Osteocyte (in vitro differentiated cells): ENCODE results near the gene MYZAP. TPM values are rescaled to one million over a fixed set of nuclear protein-coding genes. Genes with fewer than 3 reads are reported as not detected.

Experiments
- DNase-seq: peaks from one replicate; pipeline ENCODE4 v3.0.0; 2021; ENCODE audit warnings: mixed read lengths; ENCODE audit not compliant: unreplicated experiment; ENCODE audit errors: extremely low spot score
- H3K27ac Mint-ChIP-seq: one replicate; pipeline ENCODE4 v1.8.0; 2021; ENCODE audit warnings: mild to moderate bottlenecking, mixed read lengths; ENCODE audit not compliant: unreplicated experiment
- H3K27me3 Mint-ChIP-seq: one replicate; pipeline ENCODE4 v1.8.0; 2021; ENCODE audit warnings: mixed read lengths; ENCODE audit not compliant: unreplicated experiment
- H3K36me3 Mint-ChIP-seq: one replicate; pipeline ENCODE4 v1.8.0; 2021; ENCODE audit warnings: mixed read lengths; ENCODE audit not compliant: unreplicated experiment
- H3K4me1 Mint-ChIP-seq: one replicate; pipeline ENCODE4 v1.8.0; 2021; ENCODE audit warnings: mixed read lengths; ENCODE audit not compliant: unreplicated experiment
- H3K4me3 Mint-ChIP-seq: one replicate; pipeline ENCODE4 v1.8.0; 2021; ENCODE audit warnings: mild to moderate bottlenecking, moderate library complexity, mixed read lengths; ENCODE audit not compliant: unreplicated experiment
- H3K9me3 Mint-ChIP-seq: one replicate; pipeline ENCODE4 v1.8.0; 2021; ENCODE audit warnings: mixed read lengths; ENCODE audit not compliant: unreplicated experiment
- total RNA-seq: library from RNA; stranded (reverse); gene quantifications from 2 replicates; pipeline ENCODE4 v1.2.1, GENCODE V29; 2021
- TF ChIP-seq, protein P1 (sequence below): fragments of 200-600 bp; sonication (generic); IDR thresholded peaks from 2 replicates; pipeline ENCODE4 v1.5.0; 2021; ENCODE audit warnings: antibody characterized with exemption, mild to moderate bottlenecking, moderate library complexity

Gene MYZAP
- total RNA-seq, 1 donor from 2014 or later, result 1.4 TPM

GRCh38 chr15:57639306-57639705 lies 47.6 kb downstream of the MYZAP start:
- Mint-ChIP-seq H3K4me1 (peaks cover 5% of the 10 kb centered on the region), H3K36me3 (no peaks in the 10 kb centered on the region), H3K27ac (no peak overlapping the region), H3K27me3 (peaks cover 25% of the 10 kb centered on the region), H3K4me3 (no peak overlapping the region), H3K9me3 (no peaks in the 10 kb centered on the region)
- no peak for DNase-seq
- TF ChIP-seq, protein P1, sequence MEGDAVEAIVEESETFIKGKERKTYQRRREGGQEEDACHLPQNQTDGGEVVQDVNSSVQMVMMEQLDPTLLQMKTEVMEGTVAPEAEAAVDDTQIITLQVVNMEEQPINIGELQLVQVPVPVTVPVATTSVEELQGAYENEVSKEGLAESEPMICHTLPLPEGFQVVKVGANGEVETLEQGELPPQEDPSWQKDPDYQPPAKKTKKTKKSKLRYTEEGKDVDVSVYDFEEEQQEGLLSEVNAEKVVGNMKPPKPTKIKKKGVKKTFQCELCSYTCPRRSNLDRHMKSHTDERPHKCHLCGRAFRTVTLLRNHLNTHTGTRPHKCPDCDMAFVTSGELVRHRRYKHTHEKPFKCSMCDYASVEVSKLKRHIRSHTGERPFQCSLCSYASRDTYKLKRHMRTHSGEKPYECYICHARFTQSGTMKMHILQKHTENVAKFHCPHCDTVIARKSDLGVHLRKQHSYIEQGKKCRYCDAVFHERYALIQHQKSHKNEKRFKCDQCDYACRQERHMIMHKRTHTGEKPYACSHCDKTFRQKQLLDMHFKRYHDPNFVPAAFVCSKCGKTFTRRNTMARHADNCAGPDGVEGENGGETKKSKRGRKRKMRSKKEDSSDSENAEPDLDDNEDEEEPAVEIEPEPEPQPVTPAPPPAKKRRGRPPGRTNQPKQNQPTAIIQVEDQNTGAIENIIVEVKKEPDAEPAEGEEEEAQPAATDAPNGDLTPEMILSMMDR, result no peak

DNA sequence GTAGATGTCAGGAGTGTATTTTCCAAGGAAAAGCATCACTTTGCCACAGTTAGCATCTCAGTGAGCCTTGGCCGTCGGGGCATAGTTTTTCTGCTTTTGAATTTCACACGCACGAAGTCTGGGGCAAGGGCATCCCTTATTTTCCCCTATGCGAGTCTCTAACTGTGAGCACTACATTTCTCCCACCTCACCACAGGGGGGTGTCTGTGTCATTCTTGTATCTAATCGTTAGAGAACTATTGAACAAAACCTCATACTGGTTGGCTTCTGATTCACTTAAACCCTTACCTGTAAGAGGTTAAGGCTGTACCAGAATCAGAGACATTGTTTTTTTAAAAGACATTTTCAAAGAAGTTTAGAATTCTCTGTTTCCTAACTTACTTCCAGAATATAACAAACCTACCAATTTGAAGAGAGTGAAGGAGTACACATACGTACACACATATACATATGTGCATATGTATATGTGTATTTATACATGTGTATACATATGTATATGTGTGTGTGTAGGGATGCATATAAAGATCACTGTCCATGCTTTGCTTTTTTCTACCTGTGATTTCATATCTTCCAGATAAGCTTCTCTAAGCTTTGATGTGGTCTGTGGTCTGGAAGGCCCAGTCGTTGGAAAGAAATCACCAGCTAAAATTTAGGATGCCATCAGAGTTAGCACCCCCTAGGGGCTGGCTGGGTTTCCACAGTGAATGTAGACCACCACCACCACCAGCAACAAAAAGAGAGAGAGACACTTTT lies 49.4 kb downstream of the MYZAP start:
- H3K27ac Mint-ChIP-seq, result no peak overlapping the region
- DNase-seq, result no peak

DNA sequence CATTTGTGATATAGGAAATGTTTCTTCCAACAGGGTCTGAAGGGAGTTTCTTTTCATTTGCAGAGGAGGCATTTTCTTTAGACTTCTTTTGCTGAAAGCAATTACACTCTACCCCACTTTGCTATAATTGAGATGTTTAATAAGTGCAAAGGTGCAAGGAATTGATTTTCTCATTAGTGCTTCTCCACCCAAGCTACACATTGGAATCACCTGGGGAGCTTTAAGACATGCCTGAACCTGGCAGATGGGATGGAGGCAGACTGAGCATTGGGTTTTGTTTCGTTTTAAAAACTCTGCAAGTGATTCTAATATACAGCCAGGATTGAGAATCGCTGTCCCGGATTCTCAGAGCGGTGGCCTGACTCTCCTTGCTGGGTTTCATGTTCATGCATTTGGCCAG lies 52.1 kb downstream of the MYZAP start:
- Mint-ChIP-seq H3K4me3 (no peak overlapping the region), H3K27me3 (peaks cover 39% of the 10 kb centered on the region), H3K9me3 (no peaks in the 10 kb centered on the region), H3K4me1 (peaks cover 5% of the 10 kb centered on the region), H3K27ac (no peak overlapping the region), H3K36me3 (no peaks in the 10 kb centered on the region)
- TF ChIP-seq, protein P1, result no peak
- no peak for DNase-seq

More for the DNA sequence above, 49.4 kb downstream of the MYZAP start:
- Mint-ChIP-seq H3K4me3 (no peak overlapping the region), H3K36me3 (no peaks in the 10 kb centered on the region), H3K27me3 (peaks cover 37% of the 10 kb centered on the region), H3K4me1 (peaks cover 5% of the 10 kb centered on the region), H3K9me3 (no peaks in the 10 kb centered on the region)
- TF ChIP-seq, protein P1, result peak; percentile 51

DNA sequence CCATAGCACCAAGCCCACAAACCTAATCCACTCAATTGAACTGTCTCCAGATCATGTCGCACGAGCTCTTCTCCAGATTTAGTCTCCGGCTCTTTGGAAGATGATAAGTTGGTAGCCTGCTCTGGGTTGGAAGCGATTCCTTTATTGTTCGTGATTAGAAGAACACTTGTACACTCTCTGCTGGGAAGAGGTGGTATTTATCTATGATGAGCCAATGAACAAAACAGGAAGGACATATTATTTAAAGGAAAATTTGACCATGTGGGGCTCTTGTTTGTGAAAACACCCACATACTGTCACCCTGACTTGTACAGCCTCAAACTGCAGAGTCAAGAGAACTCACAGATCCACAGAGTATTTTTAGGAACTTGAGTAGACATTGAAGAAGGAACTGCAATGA lies 54.4 kb downstream of the MYZAP start:
- Mint-ChIP-seq H3K27ac (no peak overlapping the region), H3K9me3 (no peaks in the 10 kb centered on the region), H3K27me3 (peaks cover 40% of the 10 kb centered on the region), H3K4me1 (peaks cover 5% of the 10 kb centered on the region), H3K36me3 (no peaks in the 10 kb centered on the region), H3K4me3 (no peak overlapping the region)
- TF ChIP-seq, protein P1, result no peak
- DNase-seq, result no peak

- no peak for DNase-seq
- H3K27me3 Mint-ChIP-seq, result peaks cover 37% of the 10 kb centered on the region
- no peak overlapping the region for H3K4me3 Mint-ChIP-seq
- H3K9me3 Mint-ChIP-seq, result no peaks in the 10 kb centered on the region
- H3K27ac Mint-ChIP-seq, result no peak overlapping the region
- peaks cover 5% of the 10 kb centered on the region for H3K4me1 Mint-ChIP-seq
- TF ChIP-seq, protein P1, result no peak
- no peaks in the 10 kb centered on the region for H3K36me3 Mint-ChIP-seq
Measured at GRCh38 chr15:57647071-57647790, 55.5 kb downstream of the MYZAP start.
